Left renal pelvis (tissue), 4 donors: ENCODE measurements around the gene MAPK12. TPM values are rescaled to one million over a fixed set of nuclear protein-coding genes. Genes with fewer than 3 reads are reported as not detected.
"Not testable (repeated sequence)": the region's sequence is repeated elsewhere in the genome, so short reads cannot be mapped to it uniquely, and the experiment has no call there.

Experiments
- DNase-seq, 4 donors: peaks; one replicate each; pipeline ENCODE4 v3.0.0-alpha.2; 2013; ENCODE audit warnings: low read depth in 4 of 4, low spot score in 3 of 4
- polyA plus RNA-seq, 4 donors: library from polyadenylated mRNA; unstranded; fragments of 120-200 nt; gene quantifications; one replicate each; pipeline ENCODE4 v1.2.1, GENCODE V29; 2013; ENCODE audit not compliant: insufficient read length in 4 of 4

Gene MAPK12
- polyA plus RNA-seq, 4 donors = 9.7 to 17.7 (median 15.6) TPM

DNA sequence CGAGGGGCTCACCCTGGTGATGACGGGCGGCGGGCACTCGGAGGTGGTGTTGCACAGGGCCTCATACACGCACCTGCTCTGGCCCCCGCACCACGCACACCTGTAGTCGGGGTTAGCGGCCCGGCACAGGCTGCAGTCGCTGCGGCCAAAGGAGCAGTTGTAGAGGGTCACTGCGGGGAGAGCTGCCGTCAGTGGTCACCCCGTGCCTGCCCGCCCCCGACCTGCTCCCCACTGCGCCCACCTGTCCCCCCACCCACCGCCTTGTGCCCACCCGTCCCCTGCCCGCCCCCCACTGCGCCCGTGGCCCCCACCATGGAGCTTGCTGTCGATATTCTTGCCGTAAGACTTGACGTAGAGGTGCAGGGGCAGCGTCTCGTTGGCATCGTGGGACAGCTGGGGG lies 22.3 kb upstream of the MAPK12 start:
- DNase-seq = no peak

DNA sequence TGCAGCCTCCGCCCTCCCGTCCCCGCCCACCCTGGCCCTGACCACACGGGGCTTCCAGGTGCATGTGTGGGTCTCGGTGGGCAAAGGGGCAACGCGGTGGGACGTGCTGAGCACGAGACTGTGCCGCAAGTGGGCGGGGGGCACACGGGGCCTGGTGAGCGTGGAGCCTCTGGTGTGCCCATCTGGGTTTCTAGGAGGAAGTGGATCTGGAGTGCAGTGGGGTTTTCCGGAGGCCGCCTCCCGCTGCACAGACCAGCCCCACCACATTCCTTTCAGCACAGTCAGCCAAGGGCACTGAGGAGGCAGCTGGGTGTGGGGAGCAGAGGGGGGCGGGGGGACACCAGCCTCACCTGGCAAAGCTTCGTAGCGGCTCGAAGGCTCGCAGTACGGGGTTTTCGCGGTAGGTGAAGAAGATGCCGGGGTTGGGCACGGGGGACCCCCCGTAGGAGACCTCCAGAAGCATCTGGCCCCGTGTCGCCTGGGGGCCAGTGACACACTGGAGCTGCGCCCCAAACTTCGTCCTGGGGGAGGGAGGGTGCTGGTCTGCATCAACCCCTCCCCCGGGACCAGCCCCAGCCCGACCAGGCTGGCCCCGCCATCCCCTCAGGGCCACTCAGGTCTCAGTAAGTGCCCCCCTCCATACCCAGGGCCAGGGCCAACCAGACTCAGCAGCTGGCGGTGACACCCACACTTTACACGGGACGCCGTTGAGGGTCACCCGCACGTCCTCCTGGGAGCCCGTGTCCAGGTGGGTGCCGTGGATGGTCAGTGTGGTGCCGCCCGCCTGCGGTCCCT lies 21.1 kb upstream of the MAPK12 start:
- no peak for DNase-seq

- no peak for DNase-seq
Measured at GRCh38 chr22:50281957-50282356, 20.5 kb upstream of the MAPK12 start.

DNA sequence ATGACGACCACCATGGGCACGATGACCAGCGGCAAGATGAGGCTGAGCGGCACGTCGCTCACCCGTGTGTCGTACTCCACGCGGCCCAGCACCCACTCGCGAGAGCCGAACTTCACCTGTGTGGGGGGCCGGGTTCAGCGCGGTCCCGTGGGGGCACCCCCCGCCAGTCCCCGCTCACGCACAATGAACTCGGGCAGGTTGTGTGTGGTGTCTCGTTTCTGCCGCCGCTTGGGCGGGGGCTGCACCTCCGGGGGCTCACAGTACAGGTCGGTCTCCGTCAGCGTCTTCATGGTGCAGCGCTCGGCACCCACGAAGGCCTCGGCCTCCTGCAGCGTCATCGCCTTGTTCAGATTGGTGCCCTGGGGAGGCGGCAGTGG lies 19.9 kb upstream of the MAPK12 start:
- no peak for DNase-seq

- no peak for DNase-seq
Measured at GRCh38 chr22:50280708-50281383, 19.4 kb upstream of the MAPK12 start.

GRCh38 chr22:50280022-50280707 lies 18.7 kb upstream of the MAPK12 start:
- no peak for DNase-seq

DNA sequence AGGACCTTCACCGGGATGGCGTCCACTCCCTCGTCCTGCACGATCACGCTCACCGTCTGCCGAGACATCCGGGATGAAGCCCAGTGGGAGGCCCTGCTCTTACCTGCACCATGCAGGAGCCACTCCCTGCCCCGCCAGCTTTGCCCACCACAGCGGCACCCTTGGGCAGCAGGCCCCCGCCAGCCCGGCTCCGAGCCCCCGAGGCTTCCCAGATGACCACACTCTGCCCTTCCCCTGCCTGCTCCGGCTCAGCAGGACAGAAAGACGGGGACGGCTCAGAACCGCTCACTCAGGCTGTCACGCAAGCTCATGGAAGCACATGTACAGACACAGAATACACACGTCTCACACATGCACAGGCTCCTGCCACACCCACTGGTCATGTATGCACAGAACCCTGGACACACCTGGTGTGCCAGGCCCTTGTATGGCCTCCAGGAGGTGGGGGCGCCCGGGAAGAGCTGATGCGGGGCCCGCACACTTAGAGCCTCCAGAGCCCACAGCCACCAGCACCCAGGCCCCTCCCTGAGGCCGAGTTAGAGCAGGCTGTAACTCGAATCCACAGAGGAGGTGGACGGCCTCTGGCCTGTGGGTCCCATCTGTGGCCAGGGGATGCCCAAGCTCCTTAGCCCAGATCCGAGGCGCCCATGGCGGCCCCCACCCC lies 17.6 kb upstream of the MAPK12 start:
- no peak for DNase-seq

- no peak for DNase-seq
Measured at GRCh38 chr22:50278461-50278860, 17.0 kb upstream of the MAPK12 start.

DNA sequence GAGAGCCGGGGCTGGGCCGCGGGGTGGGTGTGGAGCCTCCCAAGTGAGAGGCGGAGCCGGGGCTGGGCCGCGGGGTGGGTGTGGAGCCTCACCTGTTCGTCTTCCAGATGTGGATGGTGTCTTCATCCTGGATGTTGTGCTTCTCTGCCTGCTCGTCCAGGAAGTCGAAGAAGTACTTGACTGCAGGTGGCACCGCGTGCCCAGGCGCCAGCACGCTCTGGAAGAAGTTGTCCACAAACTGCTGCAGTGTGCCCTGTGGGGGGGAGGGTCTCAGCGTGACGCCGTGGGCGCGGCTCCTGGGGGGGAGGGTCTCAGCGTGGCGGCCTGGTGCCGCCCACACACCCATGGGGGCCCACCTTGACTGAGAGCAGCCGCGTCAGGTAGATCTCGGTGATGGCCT lies 16.3 kb upstream of the MAPK12 start:
- no peak for DNase-seq

- DNase-seq = no peak
Measured at GRCh38 chr22:50276143-50276542, 14.7 kb upstream of the MAPK12 start.

GRCh38 chr22:50275181-50276055 lies 13.9 kb upstream of the MAPK12 start:
- DNase-seq = no peak

DNA sequence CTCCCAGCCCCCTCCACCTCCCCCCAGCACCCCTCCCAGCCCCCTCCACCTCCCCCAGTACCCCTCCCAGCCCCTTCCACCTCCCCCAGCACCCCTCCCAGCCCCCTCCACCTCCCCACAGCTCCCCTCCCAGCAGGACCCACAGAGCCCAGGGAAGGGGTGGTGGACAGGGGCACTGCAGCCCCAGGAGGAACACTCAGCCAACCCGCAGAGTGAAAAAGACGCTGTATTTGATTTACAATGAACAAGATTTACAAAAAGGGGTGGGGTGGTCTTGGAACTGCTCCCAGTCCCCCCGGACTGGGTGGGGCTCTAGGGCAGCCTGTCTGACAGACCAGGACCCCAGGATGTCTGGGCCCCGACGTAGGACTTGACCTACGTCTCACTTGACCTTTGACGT lies 13.3 kb upstream of the MAPK12 start:
- no peak for DNase-seq

GRCh38 chr22:50274311-50274710 lies 12.8 kb upstream of the MAPK12 start:
- DNase-seq = no peak

- DNase-seq = not testable (repeated sequence)
Measured at GRCh38 chr22:50273781-50274180, 12.3 kb upstream of the MAPK12 start.

DNA sequence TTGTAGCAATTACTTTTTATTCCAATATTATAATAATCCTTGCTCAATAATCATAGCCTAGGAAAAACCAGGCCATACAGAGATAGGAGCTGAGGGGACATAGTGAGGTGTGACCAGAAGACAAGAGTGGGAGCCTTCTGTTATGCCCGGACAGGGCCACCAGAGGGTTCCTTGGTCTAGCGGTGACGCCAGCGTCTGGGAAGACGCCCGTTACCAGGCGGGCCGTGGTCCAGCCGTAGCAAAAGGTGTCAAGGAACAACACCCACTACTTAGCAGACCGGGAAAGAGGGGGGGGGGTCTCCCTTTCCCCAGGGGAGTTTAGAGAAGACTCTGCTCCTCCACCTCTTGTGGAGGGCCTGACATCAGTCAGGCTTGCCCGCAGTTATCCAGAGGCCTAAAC lies 11.9 kb upstream of the MAPK12 start:
- DNase-seq = not testable (repeated sequence)

DNA sequence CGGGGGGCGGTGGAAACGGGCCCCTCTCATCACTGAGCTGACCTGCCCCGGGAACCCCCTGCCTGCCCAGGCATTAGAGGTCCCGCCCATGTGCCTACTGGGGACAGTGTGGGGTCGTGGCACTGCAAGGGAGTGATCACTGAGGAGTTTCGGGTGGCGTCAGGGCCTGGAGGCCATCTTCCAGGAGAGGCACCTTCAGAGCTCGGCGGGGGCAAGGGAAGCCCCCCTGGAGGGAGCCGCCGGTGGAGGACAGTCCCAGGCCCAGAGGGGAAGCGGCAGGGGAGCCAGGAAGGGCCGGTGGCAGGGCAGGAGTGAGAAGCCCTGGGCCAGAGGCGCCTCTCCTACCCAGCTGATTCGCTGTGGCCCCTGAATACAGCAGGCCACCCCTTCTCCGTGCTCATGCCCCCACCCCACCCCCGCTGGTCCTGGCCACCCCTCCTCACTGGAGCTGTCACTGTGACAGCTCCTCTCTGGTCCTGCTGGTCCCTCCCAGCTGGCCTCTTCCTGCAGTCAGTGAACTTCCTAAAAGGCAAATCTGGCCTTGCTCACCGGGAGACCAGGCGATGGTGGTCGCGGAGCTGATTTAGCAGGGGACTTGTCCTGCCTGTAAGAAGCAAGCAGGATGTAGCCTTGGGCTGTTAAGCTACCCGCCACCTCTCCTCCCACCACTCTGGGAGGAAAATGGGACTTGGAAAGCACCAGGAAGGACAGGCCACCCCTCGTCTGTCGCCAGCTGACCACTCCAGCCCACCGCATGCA lies 10.7 kb upstream of the MAPK12 start:
- DNase-seq = no peak

- no peak for DNase-seq
Measured at GRCh38 chr22:50271519-50271970, 10.1 kb upstream of the MAPK12 start.

- no peak for DNase-seq
Measured at GRCh38 chr22:50270666-50271394, 9.3 kb upstream of the MAPK12 start.
